ENCODE data around the gene MKS1. TPM values are rescaled to one million over a fixed set of nuclear protein-coding genes. Genes with fewer than 3 reads are reported as not detected.

MKS1 gene
- total and polyA plus RNA-seq, 2 of the 8 experiments (the other 6 are each of a cell fraction or from before 2014, with no cell fraction given), result 12.0 to 21.7 TPM

GRCh38 chr17:58265902-58266875, 47.1 kb upstream of the MKS1 start:
- H4K8ac ChIP-seq (ENCODE audit: extremely low read depth, insufficient read depth, low read length), result no peak overlapping the region
- DNase-seq (ENCODE audit: low read depth in 1 of 2, low spot score in 2 of 2) (peak in 1 of 2 experiments; percentile 20), FAIRE-seq (no peak)
- no peaks in the 10 kb centered on the region for H4K20me1 ChIP-seq (replicated peaks in 1 of 2; ENCODE audit: control insufficient read depth in 1 of 2, insufficient read depth in 2 of 2, low read length in 2 of 2)
- H3K14ac ChIP-seq (ENCODE audit: insufficient read length), result no peak overlapping the region
- POLR2A ChIA-PET (ENCODE audit: partially characterized antibody), result no interaction called here
- no peak overlapping the region for H2BK5ac ChIP-seq (ENCODE audit: low read depth, low read length)
- no peaks in the 10 kb centered on the region for H3K4me1 ChIP-seq (replicated peaks in 1 of 4; ENCODE audit: control insufficient read depth in 3 of 4, insufficient read depth in 4 of 4, low read length in 3 of 4)
- H2BK120ac ChIP-seq (replicated peaks; ENCODE audit: low read depth, low read length), result no peak overlapping the region
- no peak for TF ChIP-seq TAF1 (IDR thresholded peaks at IDR 0.05; ENCODE audit: low read depth, low read length)
- TF ChIP-seq PHF8 (conservative IDR thresholded peaks at IDR 0.05; ENCODE audit: low read depth, low read length), result no peak
- TF ChIP-seq SRF (IDR thresholded peaks at IDR 0.05; ENCODE audit: low read depth, low read length), result no peak
- TF ChIP-seq SP4 (IDR thresholded peaks at IDR 0.05; ENCODE audit: low read length), result no peak
- CTCF ChIA-PET (ENCODE audit: partially characterized antibody), result interaction anchor here (0.6 to 2.1 kb wide), 7 partner anchors 10 to 1445 kb away, joined by 3 to 15 read pairs (median 5); no protein-coding TSS in a partner anchor
- H2BK12ac ChIP-seq (ENCODE audit: low read depth, low read length), result no peak overlapping the region
- H3K23ac ChIP-seq (ENCODE audit: insufficient read length), result no peak overlapping the region
- H3K4me3 ChIP-seq (ENCODE audit: extremely low read depth in 1 of 4, insufficient read depth in 2 of 4, low read depth in 3 of 4, low read length in 4 of 4), result no peak overlapping the region
- H3K79me1 ChIP-seq (ENCODE audit: low read depth, low read length), result no peaks in the 10 kb centered on the region
- H4K5ac ChIP-seq (ENCODE audit: insufficient read length, low read depth, low read length), result no peak overlapping the region
- H3K79me2 ChIP-seq (ENCODE audit: control insufficient read depth in 1 of 2, insufficient read depth in 2 of 2, low read length in 2 of 2), result no peaks in the 10 kb centered on the region
- no peaks in the 10 kb centered on the region for H3K36me3 ChIP-seq (ENCODE audit: control insufficient read depth in 2 of 4, insufficient read depth in 4 of 4, low read length in 3 of 4)
- H3K23me2 ChIP-seq (ENCODE audit: low read depth, low read length), result no peaks in the 10 kb centered on the region
- no peak overlapping the region for H3K4ac ChIP-seq (replicated peaks; ENCODE audit: insufficient read length, low read depth, low read length)
- H2AK5ac ChIP-seq (ENCODE audit: low read depth, low read length), result no peak overlapping the region
- H2AFZ ChIP-seq (ENCODE audit: low read length), result no peak overlapping the region
- no peak overlapping the region for H3K9ac ChIP-seq (replicated peaks in 1 of 4; ENCODE audit: extremely low read depth in 1 of 4, low read depth in 3 of 4, low read length in 3 of 4)
- no peak overlapping the region for H2BK20ac ChIP-seq (ENCODE audit: low read length)
- H3K9me3 ChIP-seq (ENCODE audit: insufficient read depth in 2 of 2, low read depth in 1 of 2, low read length in 1 of 2), result no peaks in the 10 kb centered on the region
- H3K27ac ChIP-seq (ENCODE audit: low read depth, low read length), result no peak overlapping the region
- H2BK15ac ChIP-seq (ENCODE audit: low read length), result no peak overlapping the region
- H3K4me2 ChIP-seq (ENCODE audit: insufficient read depth in 1 of 2, low read depth in 2 of 2, low read length in 2 of 2), result no peak overlapping the region
- H3K56ac ChIP-seq (replicated peaks; ENCODE audit: insufficient read length, low read depth, low read length), result no peak overlapping the region
- no peak overlapping the region for H4K91ac ChIP-seq (replicated peaks; ENCODE audit: insufficient read length, low read length)
- WGBS, 2 experiments (ENCODE audit: extremely low coverage in 1 of 2, insufficient coverage in 1 of 2, insufficient read length in 1 of 2, insufficient replicate concordance in 2 of 2, low coverage in 1 of 2, low lambda C conversion rate in 2 of 2, missing lambda C conversion rate in 1 of 2), result 88% methylated on average over 7 of the region's 7 CpGs; no CpG with 5 or more reads in 1 of the 2 experiments
- H3K27me3 ChIP-seq (replicated peaks in 1 of 4; ENCODE audit: control insufficient read depth in 3 of 4, extremely low read depth in 1 of 4, insufficient read depth in 3 of 4, low read length in 3 of 4), result no peaks in the 10 kb centered on the region; a peak in 1 of 7 replicates
- H3K18ac ChIP-seq (ENCODE audit: extremely low read depth, low read length), result no peak overlapping the region

All from H1 (cell line).